CD4-positive, alpha-beta T cell treated with Interleukin-15 for 4 hours (primary cell): ENCODE results near the gene ZNF594.
"Not testable (repeated sequence)": the region's sequence is repeated elsewhere in the genome, so short reads cannot be mapped to it uniquely, and the experiment has no call there.

Experiments
- DNase-seq: peaks from one replicate; pipeline ENCODE4 v3.0.0-alpha.2; 2020; ENCODE audit warnings: low spot score

The ZNF594 gene

DNA sequence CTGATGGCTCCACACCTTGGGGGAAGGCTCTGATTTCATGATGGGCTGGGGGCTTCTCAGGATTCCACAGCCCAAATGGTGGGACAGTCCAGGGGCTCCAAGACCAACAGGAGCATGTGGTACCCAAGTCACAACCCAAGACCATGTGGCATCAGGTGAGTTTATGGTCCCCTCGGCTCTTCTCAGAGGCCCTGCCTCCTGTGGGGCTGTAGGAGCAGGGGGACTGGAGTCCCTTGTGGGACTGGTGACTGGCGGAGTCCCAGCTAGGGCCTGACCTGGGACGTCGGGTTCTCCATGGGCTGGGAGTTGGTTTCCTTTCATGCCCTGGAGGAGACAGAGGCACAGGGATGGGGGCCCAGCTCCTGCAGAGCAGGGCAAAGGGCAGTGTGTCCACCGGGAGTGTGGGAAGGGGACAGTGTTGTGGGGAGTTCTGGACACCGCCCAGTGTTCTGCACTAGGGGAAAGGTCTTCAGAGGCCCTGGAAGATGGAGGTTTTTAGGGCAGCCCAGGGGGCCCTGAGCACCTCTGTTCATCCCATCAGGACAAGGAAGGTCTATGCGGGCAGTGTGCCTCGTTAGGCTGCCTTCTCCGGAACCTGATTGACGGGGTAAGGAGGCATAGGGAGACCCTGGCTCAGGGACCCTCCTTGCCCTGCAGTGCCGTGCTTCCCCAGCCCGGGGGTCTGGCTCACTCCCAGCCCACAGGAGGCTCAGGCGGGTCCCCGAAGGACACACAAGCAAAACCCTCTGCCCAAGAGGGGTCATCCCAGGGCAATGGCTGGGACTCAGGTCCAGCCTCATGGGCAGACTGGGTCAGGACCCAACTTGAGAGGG, 54.9 kb downstream of the ZNF594 start:
- not testable (repeated sequence) for DNase-seq

- DNase-seq = no peak
Measured at GRCh38 chr17:5135726-5136579, 55.7 kb downstream of the ZNF594 start.

DNA sequence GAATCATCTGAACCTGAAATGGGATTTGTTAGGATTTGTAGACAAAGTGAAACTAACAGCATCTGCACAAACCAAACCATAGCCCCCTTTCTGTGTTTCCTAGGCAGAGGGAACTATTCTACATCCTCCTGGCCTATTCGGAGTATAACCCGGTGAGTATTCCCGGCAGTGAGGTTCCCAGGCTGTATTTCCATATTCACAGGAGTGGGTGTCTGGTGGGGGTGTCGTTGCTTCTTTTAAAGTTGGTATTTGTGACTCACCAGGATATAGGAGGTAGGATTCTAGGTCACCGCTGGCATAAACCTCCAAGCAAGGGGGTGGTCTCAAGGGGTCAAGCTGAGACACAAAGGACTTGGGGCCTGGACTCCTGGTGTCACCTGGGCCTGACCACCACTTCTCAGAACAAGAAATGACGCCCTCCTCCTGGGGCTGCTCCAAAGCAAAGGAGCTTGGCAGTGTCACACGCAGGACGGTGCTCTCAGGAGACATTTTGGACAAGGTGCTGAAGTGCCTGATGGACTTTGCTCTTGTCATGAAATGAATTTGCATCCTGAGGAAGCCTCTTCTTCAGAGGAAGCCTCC, 56.4 kb downstream of the ZNF594 start:
- DNase-seq = not testable (repeated sequence)

- not testable (repeated sequence) for DNase-seq
Measured at GRCh38 chr17:5134571-5134970, 57.1 kb downstream of the ZNF594 start.

GRCh38 chr17:5133961-5134360, 57.7 kb downstream of the ZNF594 start:
- not testable (repeated sequence) for DNase-seq

- DNase-seq = no peak
Measured at GRCh38 chr17:5133311-5133710, 58.4 kb downstream of the ZNF594 start.

GRCh38 chr17:5132503-5133225, 59.0 kb downstream of the ZNF594 start:
- not testable (repeated sequence) for DNase-seq

- DNase-seq = not testable (repeated sequence)
Measured at GRCh38 chr17:5131799-5132502, 59.7 kb downstream of the ZNF594 start.

GRCh38 chr17:5131146-5131715, 60.4 kb downstream of the ZNF594 start:
- DNase-seq = no peak

DNA sequence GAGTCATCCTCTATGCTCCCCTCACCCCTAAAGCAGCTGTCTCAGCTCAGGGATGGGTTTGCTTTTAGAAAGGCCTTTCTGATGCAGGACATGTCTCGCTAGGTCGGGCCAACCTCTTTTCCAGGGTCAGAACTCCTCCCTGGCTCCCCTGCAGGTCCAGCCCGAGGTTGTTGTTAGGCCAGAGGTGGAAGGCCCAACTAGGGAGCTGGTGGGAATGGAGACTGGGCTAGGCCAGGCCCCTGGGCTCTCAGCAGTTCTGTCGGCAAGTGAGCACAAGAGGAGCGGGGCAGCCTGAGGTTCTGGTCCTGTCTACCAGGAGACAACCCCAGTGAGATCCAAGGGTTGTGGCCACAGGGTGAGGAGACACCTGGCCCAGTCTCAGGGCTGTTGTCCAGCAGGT, 61.0 kb downstream of the ZNF594 start:
- not testable (repeated sequence) for DNase-seq

DNA sequence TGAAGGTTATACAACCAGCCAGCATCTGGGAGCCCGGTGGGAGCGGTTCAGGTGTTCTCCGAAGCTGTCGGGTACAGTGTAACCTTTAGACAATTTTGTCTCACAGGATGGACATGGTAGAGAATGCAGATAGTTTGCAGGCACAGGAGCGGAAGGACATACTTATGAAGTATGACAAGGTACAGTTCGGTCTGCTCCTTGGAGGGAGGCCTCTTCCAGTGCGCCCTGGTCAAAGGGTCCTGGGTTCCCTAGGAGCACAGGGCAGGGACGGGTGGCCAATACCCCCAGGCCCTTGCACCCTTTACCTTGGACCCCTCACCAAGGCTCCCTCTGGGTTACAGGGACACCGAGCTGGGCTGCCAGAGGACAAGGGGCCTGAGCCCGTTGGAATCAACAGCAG, 61.4 kb downstream of the ZNF594 start:
- DNase-seq = not testable (repeated sequence)

- DNase-seq = not testable (repeated sequence)
Measured at GRCh38 chr17:5129770-5130169, 61.9 kb downstream of the ZNF594 start.
